IMR-90 (cell line): Measurements from ENCODE around the gene SPEG. TPM values are rescaled to one million over a fixed set of nuclear protein-coding genes. Genes with fewer than 3 reads are reported as not detected.

Experiments used
- ATAC-seq: fragments of 200-7000 bp; cut with Tn5 transposase; 2 replicates; pipeline ENCODE4 v1.9.1; 2020; ENCODE audit warnings: low read depth, mild to moderate bottlenecking, moderate library complexity
- BruUV-seq: library from RNA; stranded (reverse); fragments of 400-500 nt; replicated peaks from 2 replicates; lab custom pipeline; 2021; lab: Mats Ljungman, UMichigan
- CTCF ChIA-PET: fragments of 300-600 bp; formaldehyde crosslinking; extraction: SDS; loops from one replicate; lab custom pipeline; 2021; ENCODE audit warnings: antibody characterized with exemption; lab: Yijun Ruan, JAX
- POLR2A ChIA-PET: fragments of 300-600 bp; sonication (Branson Sonifier 250); formaldehyde crosslinking; loops from one replicate; lab custom pipeline; 2022; ENCODE audit warnings: antibody characterized with exemption; ENCODE audit not compliant: unreplicated experiment; lab: Charles Lee
- DNase-seq: peaks from one replicate; pipeline ENCODE4 v3.0.0; 2013
- H2AFZ ChIP-seq: replicated peaks from 2 replicates; pipeline ENCODE3; 2013; ENCODE audit warnings: low read length, mild to moderate bottlenecking; ENCODE audit not compliant: poor library complexity
- H2AK5ac ChIP-seq: 2 replicates; pipeline ENCODE4 v1.6.1; 2013; ENCODE audit warnings: low read depth, low read length, inconsistent platforms
- H2AK9ac ChIP-seq: replicated peaks from 2 replicates; pipeline ENCODE3; 2013; ENCODE audit warnings: mild to moderate bottlenecking, low read depth, low read length, moderate library complexity; ENCODE audit not compliant: poor library complexity
- H2BK120ac ChIP-seq: 2 replicates; pipeline ENCODE4 v1.6.1; 2013; ENCODE audit warnings: low read depth, low read length, inconsistent platforms
- H2BK15ac ChIP-seq: 3 replicates; pipeline ENCODE4 v1.6.1; 2013; ENCODE audit warnings: low read depth, low read length, inconsistent platforms
- H2BK20ac ChIP-seq: 2 replicates; pipeline ENCODE4 v1.6.1; 2013; ENCODE audit warnings: low read depth, mild to moderate bottlenecking, inconsistent platforms, low read length, moderate library complexity
- H2BK5ac ChIP-seq: 2 replicates; pipeline ENCODE4 v1.6.1; 2013; ENCODE audit warnings: mild to moderate bottlenecking, low read depth, low read length, inconsistent platforms; ENCODE audit not compliant: poor library complexity, severe bottlenecking
- H3K14ac ChIP-seq: replicated peaks from 2 replicates; pipeline ENCODE4 v1.6.1; 2013; ENCODE audit warnings: low read depth, low read length, inconsistent platforms
- H3K18ac ChIP-seq: 2 replicates; pipeline ENCODE4 v1.6.1; 2013; ENCODE audit warnings: low read depth, low read length, control low read depth
- H3K23ac ChIP-seq: 2 replicates; pipeline ENCODE4 v1.6.1; 2013; ENCODE audit warnings: low read depth, low read length, inconsistent platforms
- H3K27ac ChIP-seq: 2 replicates; pipeline ENCODE4 v1.5.1; 2013; ENCODE audit warnings: mild to moderate bottlenecking, control low read depth, low read length; ENCODE audit not compliant: insufficient read depth
- H3K27me3 ChIP-seq: 2 replicates; pipeline ENCODE4 v1.6.1; 2013; ENCODE audit warnings: low read length; ENCODE audit not compliant: control insufficient read depth, insufficient read depth
- H3K36me3 ChIP-seq: 2 replicates; pipeline ENCODE4 v1.6.1; 2013; ENCODE audit warnings: low read length, mixed read lengths; ENCODE audit not compliant: control insufficient read depth, insufficient read depth
- H3K4ac ChIP-seq: 2 replicates; pipeline ENCODE4 v1.6.1; 2013; ENCODE audit warnings: low read depth, low read length, inconsistent platforms
- H3K4me1 ChIP-seq: 2 replicates; pipeline ENCODE4 v1.6.1; 2013; ENCODE audit warnings: low read length, mixed read lengths; ENCODE audit not compliant: control insufficient read depth, insufficient read depth
- H3K4me2 ChIP-seq: 2 replicates; pipeline ENCODE4 v1.6.1; 2013; ENCODE audit warnings: low read depth, mild to moderate bottlenecking, control low read depth, low read length, moderate library complexity
- H3K4me3 ChIP-seq: 2 replicates; pipeline ENCODE4 v1.5.1; 2013; ENCODE audit warnings: low read depth, mild to moderate bottlenecking, control low read depth, low read length, moderate library complexity; ENCODE audit not compliant: insufficient read depth
- H3K56ac ChIP-seq: 2 replicates; pipeline ENCODE4 v1.6.1; 2013; ENCODE audit warnings: low read length, inconsistent platforms; ENCODE audit not compliant: insufficient read depth; ENCODE audit errors: extremely low read depth
- H3K79me1 ChIP-seq, 2 experiments: 2 replicates each; pipeline ENCODE4 v1.6.1; 2013; ENCODE audit warnings: low read length in 2 of 2, inconsistent platforms in 1 of 2, low read depth in 1 of 2
- H3K9ac ChIP-seq: 2 replicates; pipeline ENCODE4 v1.6.1; 2013; ENCODE audit warnings: low read depth, low read length, control low read depth
- H3K9me1 ChIP-seq: 2 replicates; pipeline ENCODE4 v1.6.1; 2013; ENCODE audit warnings: low read length, inconsistent platforms; ENCODE audit not compliant: insufficient read depth
- H3K9me3 ChIP-seq: 2 replicates; pipeline ENCODE4 v1.6.1; 2013; ENCODE audit warnings: low read length; ENCODE audit not compliant: control insufficient read depth, insufficient read depth
- H4K20me1 ChIP-seq: 2 replicates; pipeline ENCODE4 v1.6.1; 2013; ENCODE audit warnings: low read length, inconsistent platforms; ENCODE audit not compliant: insufficient read depth
- H4K5ac ChIP-seq: 2 replicates; pipeline ENCODE4 v1.6.1; 2013; ENCODE audit warnings: mild to moderate bottlenecking, low read depth, low read length, control low read depth
- H4K8ac ChIP-seq, 2 experiments: 2 replicates each; pipeline ENCODE4 v1.6.1; 2013; ENCODE audit warnings: low read depth in 2 of 2, low read length in 2 of 2, control low read depth in 1 of 2, inconsistent platforms in 1 of 2
- H4K91ac ChIP-seq: 2 replicates; pipeline ENCODE4 v1.6.1; 2013; ENCODE audit warnings: low read depth, low read length, inconsistent platforms; ENCODE audit not compliant: insufficient read depth
- BHLHE40 ChIP-seq: fragments of 150-350 bp; IDR thresholded peaks from 2 replicates; pipeline ENCODE4 v1.6.1; 2016; ENCODE audit warnings: mild to moderate bottlenecking, low read depth, low read length
- CEBPB ChIP-seq: IDR thresholded peaks from 2 replicates; pipeline ENCODE4 v1.6.1; 2012; ENCODE audit warnings: low read depth, low read length, improper control_type of control experiment
- CHD1 ChIP-seq: IDR thresholded peaks from 2 replicates; pipeline ENCODE4 v1.6.1; 2012; ENCODE audit warnings: low read depth, low read length, improper control_type of control experiment
- CTCF ChIP-seq: conservative IDR thresholded peaks from 2 replicates; pipeline ENCODE4 v1.5.1; 2012; ENCODE audit warnings: mild to moderate bottlenecking, low read depth, low read length, improper control_type of control experiment
- ELK1 ChIP-seq: fragments of 150-350 bp; IDR thresholded peaks from 2 replicates; pipeline ENCODE4 v1.6.1; 2016; ENCODE audit warnings: low read depth, mild to moderate bottlenecking, low read length, moderate library complexity, borderline replicate concordance
- FOS ChIP-seq: fragments of 150-350 bp; IDR thresholded peaks from 2 replicates; pipeline ENCODE4 v1.6.1; 2016; ENCODE audit warnings: low read depth, low read length
- MAFK ChIP-seq: IDR thresholded peaks from 2 replicates; pipeline ENCODE4 v1.6.1; 2012; ENCODE audit warnings: low read depth, low read length, improper control_type of control experiment
- MAZ ChIP-seq: IDR thresholded peaks from 2 replicates; pipeline ENCODE4 v1.6.1; 2012; ENCODE audit warnings: low read depth, mild to moderate bottlenecking, low read length, improper control_type of control experiment, moderate library complexity, borderline replicate concordance
- MXI1 ChIP-seq: IDR thresholded peaks from 2 replicates; pipeline ENCODE4 v1.6.1; 2012; ENCODE audit warnings: low read depth, mild to moderate bottlenecking, low read length, moderate library complexity, borderline replicate concordance
- NFE2L2 ChIP-seq: fragments of 150-350 bp; IDR thresholded peaks from 2 replicates; pipeline ENCODE4 v1.6.1; 2016; ENCODE audit warnings: low read depth, mild to moderate bottlenecking, low read length
- POLR2A ChIP-seq: IDR thresholded peaks from 2 replicates; pipeline ENCODE4 v1.6.1; 2012; ENCODE audit warnings: mild to moderate bottlenecking, low read depth, low read length
- RAD21 ChIP-seq: IDR thresholded peaks from 2 replicates; pipeline ENCODE4 v1.6.1; 2012; ENCODE audit warnings: low read length, improper control_type of control experiment
- RCOR1 ChIP-seq: IDR thresholded peaks from 2 replicates; pipeline ENCODE4 v1.6.1; 2012; ENCODE audit warnings: mild to moderate bottlenecking, low read length, improper control_type of control experiment; ENCODE audit not compliant: insufficient replicate concordance
- RFX5 ChIP-seq: IDR thresholded peaks from 2 replicates; pipeline ENCODE4 v1.8.0; 2012; ENCODE audit warnings: low read depth, mild to moderate bottlenecking, low read length, moderate library complexity
- SMC3 ChIP-seq: fragments of 150-350 bp; IDR thresholded peaks from 2 replicates; pipeline ENCODE4 v1.6.1; 2016; ENCODE audit warnings: low read depth, mild to moderate bottlenecking, antibody characterized with exemption, low read length, moderate library complexity
- USF2 ChIP-seq: fragments of 150-350 bp; IDR thresholded peaks from 2 replicates; pipeline ENCODE4 v1.6.1; 2017; ENCODE audit warnings: mild to moderate bottlenecking, antibody characterized with exemption, low read length, low read depth
- WGBS, 2 experiments: methylation state at CpG; one replicate each; pipeline versions ENCODE4 v1.1.5 to v1.1.7; 2013; ENCODE audit warnings: missing lambda C conversion rate in 2 of 2; ENCODE audit not compliant: insufficient read length in 1 of 2; ENCODE audit errors: extremely low coverage in 2 of 2; 5-methylcytosine and 5-hydroxymethylcytosine counted together
- dilution Hi-C: fragments of 300-500 bp; cut with HindIII; formaldehyde crosslinking; loops from one replicate; pipeline ENCODE4 v1.14.3; 2018; ENCODE audit warnings: low sequenced_read_pairs; ENCODE audit not compliant: unreplicated experiment
- in situ Hi-C: fragments of 300-500 bp; cut with MboI; formaldehyde crosslinking; loops from 3 replicates; pipeline ENCODE4 v1.14.3; 2019; ENCODE audit warnings: low sequenced_read_pairs, inconsistent platforms, mixed read lengths
- intact Hi-C: fragments of 100-400 bp; cut with micrococcal nuclease; formaldehyde crosslinking; loops from 2 replicates; pipeline ENCODE4 v1.10.0; 2022
- polyA plus RNA-seq, 3 experiments: library from polyadenylated mRNA; depleted of rRNA; stranded (reverse); fragments of >200 nt; gene quantifications; 2 replicates each; pipeline ENCODE4 v1.2.3, GENCODE V29; 2012; ENCODE audit warnings: low replicate concordance in 1 of 3
- total RNA-seq: library from RNA; depleted of rRNA; stranded (reverse); fragments of >200 nt; gene quantifications from 2 replicates; pipeline ENCODE4 v1.2.3, GENCODE V29; 2012

Gene SPEG
- total and polyA plus RNA-seq, 2 of the 4 experiments (the other 2 are of a cell fraction): 6.8 to 81.6 TPM

GRCh38 chr2:219488149-219488843 lies 53.7 kb downstream of the SPEG start:
- POLR2A ChIA-PET: no interaction called here

More at GRCh38 chr2:219488149-219488843, 53.7 kb downstream of the SPEG start:
- H2BK15ac ChIP-seq: no peak overlapping the region
- in situ Hi-C loops (no loop called here), intact Hi-C loops (no loop called here), dilution Hi-C loops (no loop called here)
- no peaks in the 10 kb centered on the region for H4K20me1 ChIP-seq
- H3K56ac ChIP-seq: no peak overlapping the region
- H2BK120ac ChIP-seq: no peak overlapping the region
- CTCF ChIA-PET: interaction anchor here (0.8 kb wide), 1 partner anchor 86 kb away, joined by 3 read pairs; no protein-coding TSS in a partner anchor
- no peaks in the 10 kb centered on the region for H3K27me3 ChIP-seq
- no peak overlapping the region for H3K4me2 ChIP-seq
- no peak overlapping the region for H4K91ac ChIP-seq
- no peak overlapping the region for H3K14ac ChIP-seq
- no peak overlapping the region for H3K27ac ChIP-seq
- TF ChIP-seq FOS: no peak
- TF ChIP-seq BHLHE40: no peak
- TF ChIP-seq RCOR1: no peak
- no peak for TF ChIP-seq SMC3
- no peak for TF ChIP-seq ELK1
- TF ChIP-seq CEBPB: no peak
- TF ChIP-seq CHD1: no peak
- TF ChIP-seq MAZ: no peak
- no peak for TF ChIP-seq RFX5
- TF ChIP-seq RAD21: no peak
- TF ChIP-seq POLR2A: no peak
- no peak for TF ChIP-seq MXI1
- TF ChIP-seq NFE2L2: no peak
- TF ChIP-seq USF2: no peak
- no peak for TF ChIP-seq CTCF
- TF ChIP-seq MAFK: no peak
- peaks cover 32% of the 10 kb centered on the region; the same call in 1 of the 2 replicates for H3K36me3 ChIP-seq
- no peak overlapping the region for H4K5ac ChIP-seq
- no peaks in the 10 kb centered on the region for H3K9me3 ChIP-seq
- H2AK9ac ChIP-seq: peak overlapping the region; percentile 51
- no peak overlapping the region for H2BK5ac ChIP-seq
- H3K79me1 ChIP-seq: no peaks in the 10 kb centered on the region
- no peak overlapping the region for H2AFZ ChIP-seq
- H3K9ac ChIP-seq: no peak overlapping the region
- no peak overlapping the region for H2BK20ac ChIP-seq
- H2AK5ac ChIP-seq: no peak overlapping the region
- no peaks in the 10 kb centered on the region for H3K9me1 ChIP-seq
- DNase-seq (no peak), ATAC-seq (no peak)
- no peak overlapping the region for H3K4me3 ChIP-seq
- WGBS, 2 experiments: 93% methylated on average over 11 of the region's 17 CpGs; no CpG with 5 or more reads in 1 of the 2 experiments
- no peaks in the 10 kb centered on the region for H3K4me1 ChIP-seq
- H4K8ac ChIP-seq: no peak overlapping the region
- no peak overlapping the region for H3K4ac ChIP-seq
- no peak overlapping the region for H3K18ac ChIP-seq
- H3K23ac ChIP-seq: no peak overlapping the region
- no TSS peak for BruUV-seq
